Mesendoderm (in vitro differentiated cells): ENCODE data around the gene POLR1D.

ENCODE experiments used
- DNase-seq: peaks from one replicate; pipeline ENCODE4 v3.0.0; 2013
- H2AK5ac ChIP-seq: 2 replicates; pipeline ENCODE4 v1.6.1; 2013; ENCODE audit warnings: low read length, inconsistent platforms
- H2BK120ac ChIP-seq: 2 replicates; pipeline ENCODE4 v1.6.1; 2013; ENCODE audit warnings: low read depth, mild to moderate bottlenecking, low read length, moderate library complexity, mixed read lengths
- H2BK15ac ChIP-seq: replicated peaks from 2 replicates; pipeline ENCODE4 v1.6.1; 2013; ENCODE audit warnings: low read depth, mild to moderate bottlenecking, moderate library complexity
- H2BK5ac ChIP-seq: 2 replicates; pipeline ENCODE4 v1.6.1; 2013; ENCODE audit warnings: low read length, inconsistent platforms
- H3K18ac ChIP-seq: 2 replicates; pipeline ENCODE4 v1.6.1; 2013; ENCODE audit warnings: mild to moderate bottlenecking, low read length, mixed read lengths
- H3K23ac ChIP-seq: one replicate; pipeline ENCODE4 v1.6.1; 2013; ENCODE audit warnings: low read length
- H3K27ac ChIP-seq: 2 replicates; pipeline ENCODE4 v1.5.1; 2013; ENCODE audit warnings: low read depth, mild to moderate bottlenecking, inconsistent platforms, low read length, moderate library complexity
- H3K27me3 ChIP-seq: 2 replicates; pipeline ENCODE4 v1.6.1; 2013; ENCODE audit warnings: low read length, control low read depth, mild to moderate bottlenecking, inconsistent platforms; ENCODE audit not compliant: insufficient read depth, poor library complexity
- H3K36me3 ChIP-seq: 2 replicates; pipeline ENCODE4 v1.6.1; 2013; ENCODE audit warnings: low read length, inconsistent platforms; ENCODE audit not compliant: control insufficient read depth, insufficient read depth
- H3K4ac ChIP-seq: one replicate; pipeline ENCODE4 v1.6.1; 2013; ENCODE audit warnings: low read depth, mild to moderate bottlenecking, low read length, moderate library complexity
- H3K4me1 ChIP-seq: 2 replicates; pipeline ENCODE4 v1.6.1; 2013; ENCODE audit warnings: low read depth, low read length, inconsistent platforms; ENCODE audit not compliant: control insufficient read depth
- H3K4me2 ChIP-seq: 2 replicates; pipeline ENCODE4 v1.6.1; 2013; ENCODE audit warnings: low read length
- H3K4me3 ChIP-seq: 2 replicates; pipeline ENCODE4 v1.5.1; 2013; ENCODE audit warnings: mild to moderate bottlenecking, low read length
- H3K56ac ChIP-seq: one replicate; pipeline ENCODE4 v1.6.1; 2013; ENCODE audit warnings: low read length
- H3K79me1 ChIP-seq: 2 replicates; pipeline ENCODE4 v1.6.1; 2013; ENCODE audit warnings: low read length, inconsistent platforms
- H3K79me2 ChIP-seq: 2 replicates; pipeline ENCODE4 v1.6.1; 2013; ENCODE audit warnings: mild to moderate bottlenecking, low read length; ENCODE audit not compliant: control insufficient read depth, insufficient read depth
- H3K9ac ChIP-seq: 2 replicates; pipeline ENCODE4 v1.6.1; 2013; ENCODE audit warnings: low read length, inconsistent platforms
- H4K5ac ChIP-seq: one replicate; pipeline ENCODE4 v1.6.1; 2013; ENCODE audit warnings: low read length
- H4K8ac ChIP-seq: one replicate; pipeline ENCODE4 v1.6.1; 2013; ENCODE audit warnings: low read depth, mild to moderate bottlenecking, control low read depth, low read length, moderate library complexity
- WGBS: extraction: QIAGEN DNeasy Blood & Tissue Kit; methylation state at CpG from one replicate; pipeline ENCODE4 v1.1.7; 2013; ENCODE audit warnings: low lambda C conversion rate, missing lambda C conversion rate; ENCODE audit not compliant: insufficient coverage; ENCODE audit errors: extremely low coverage; 5-methylcytosine and 5-hydroxymethylcytosine counted together

Gene POLR1D

GRCh38 chr13:27635266-27635665 lies 13.6 kb downstream of the POLR1D start:
- Histone ChIP-seq H4K5ac (no peak overlapping the region), H3K4me1 (no peaks in the 10 kb centered on the region), H3K56ac (no peak overlapping the region)

GRCh38 chr13:27636589-27637288 lies 15.0 kb downstream of the POLR1D start:
- H2BK120ac ChIP-seq = no peak overlapping the region
- H3K4me1 ChIP-seq = no peaks in the 10 kb centered on the region
- no peak overlapping the region for H3K4me3 ChIP-seq
- no peak overlapping the region for H2BK15ac ChIP-seq
- H3K27ac ChIP-seq = no peak overlapping the region
- H4K8ac ChIP-seq = no peak overlapping the region
- H3K18ac ChIP-seq = no peak overlapping the region
- peaks cover 2% of the 10 kb centered on the region for H3K36me3 ChIP-seq
- DNase-seq = no peak
- H3K9ac ChIP-seq = no peak overlapping the region
- H4K5ac ChIP-seq = no peak overlapping the region
- H3K23ac ChIP-seq = no peak overlapping the region
- H3K79me2 ChIP-seq = peaks cover 7% of the 10 kb centered on the region
- peaks cover 17% of the 10 kb centered on the region for H3K79me1 ChIP-seq
- H3K4ac ChIP-seq = no peak overlapping the region
- no peak overlapping the region for H3K4me2 ChIP-seq
- no CpG with 5 or more reads among the region's 6 CpGs for WGBS
- no peaks in the 10 kb centered on the region for H3K27me3 ChIP-seq
- no peak overlapping the region for H3K56ac ChIP-seq
- no peak overlapping the region for H2AK5ac ChIP-seq
- H2BK5ac ChIP-seq = no peak overlapping the region

More at GRCh38 chr13:27635266-27635665, 13.6 kb downstream of the POLR1D start:
- Histone ChIP-seq H4K8ac (no peak overlapping the region), H2BK5ac (no peak overlapping the region), H3K27me3 (no peaks in the 10 kb centered on the region), H2BK15ac (no peak overlapping the region), H2BK120ac (no peak overlapping the region), H3K9ac (no peak overlapping the region), H3K27ac (no peak overlapping the region), H3K79me1 (peaks cover 18% of the 10 kb centered on the region), H3K79me2 (peaks cover 6% of the 10 kb centered on the region), H3K23ac (no peak overlapping the region), H3K36me3 (peaks cover 2% of the 10 kb centered on the region), H3K4me3 (no peak overlapping the region), H3K4me2 (no peak overlapping the region), H2AK5ac (no peak overlapping the region), H3K4ac (no peak overlapping the region), H3K18ac (no peak overlapping the region)
- no peak for DNase-seq
- WGBS = no CpG with 5 or more reads among the region's 1 CpG

- no peaks in the 10 kb centered on the region for H3K27me3 ChIP-seq
- no peak overlapping the region for H3K23ac ChIP-seq
- DNase-seq = no peak
- no peak overlapping the region for H3K18ac ChIP-seq
- no peak overlapping the region for H3K4ac ChIP-seq
- no peak overlapping the region for H2BK15ac ChIP-seq
- H2BK120ac ChIP-seq = no peak overlapping the region
- H2BK5ac ChIP-seq = no peak overlapping the region
- peaks cover 14% of the 10 kb centered on the region for H3K79me1 ChIP-seq
- no CpG with 5 or more reads among the region's 1 CpG for WGBS
- H3K4me3 ChIP-seq = no peak overlapping the region
- peaks cover 2% of the 10 kb centered on the region for H3K36me3 ChIP-seq
- no peak overlapping the region for H4K8ac ChIP-seq
- no peak overlapping the region for H4K5ac ChIP-seq
- no peak overlapping the region for H2AK5ac ChIP-seq
- no peak overlapping the region for H3K9ac ChIP-seq
- H3K4me2 ChIP-seq = no peak overlapping the region
- H3K4me1 ChIP-seq = no peaks in the 10 kb centered on the region
- H3K56ac ChIP-seq = no peak overlapping the region
- no peak overlapping the region for H3K27ac ChIP-seq
- H3K79me2 ChIP-seq = peaks cover 8% of the 10 kb centered on the region
These were observed 15.6 kb downstream of the POLR1D start for GRCh38 chr13:27637289-27637626.

GRCh38 chr13:27638001-27638400 lies 16.3 kb downstream of the POLR1D start:
- no peak overlapping the region for H3K27ac ChIP-seq
- WGBS = no CpG with 5 or more reads among the region's 1 CpG

GRCh38 chr13:27638521-27638920 lies 16.8 kb downstream of the POLR1D start:
- Histone ChIP-seq H2BK15ac (no peak overlapping the region), H2AK5ac (no peak overlapping the region), H2BK120ac (no peak overlapping the region), H3K36me3 (no peaks in the 10 kb centered on the region), H4K8ac (no peak overlapping the region), H3K27ac (no peak overlapping the region), H4K5ac (no peak overlapping the region), H3K4me3 (no peak overlapping the region), H3K27me3 (no peaks in the 10 kb centered on the region), H3K56ac (no peak overlapping the region), H3K9ac (no peak overlapping the region), H2BK5ac (no peak overlapping the region), H3K79me1 (peaks cover 10% of the 10 kb centered on the region), H3K4ac (no peak overlapping the region), H3K23ac (no peak overlapping the region), H3K4me2 (no peak overlapping the region), H3K79me2 (peaks cover 8% of the 10 kb centered on the region), H3K18ac (no peak overlapping the region), H3K4me1 (no peaks in the 10 kb centered on the region)
- DNase-seq = no peak
- WGBS = no CpG with 5 or more reads among the region's 2 CpGs

More at GRCh38 chr13:27638001-27638400, 16.3 kb downstream of the POLR1D start:
- peaks cover 11% of the 10 kb centered on the region for H3K79me1 ChIP-seq
- no peak overlapping the region for H3K56ac ChIP-seq
- H3K36me3 ChIP-seq = peaks cover under 1% of the 10 kb centered on the region
- H2AK5ac ChIP-seq = no peak overlapping the region
- no peak overlapping the region for H3K4ac ChIP-seq
- no peak overlapping the region for H3K4me2 ChIP-seq
- H3K79me2 ChIP-seq = peaks cover 8% of the 10 kb centered on the region
- H4K8ac ChIP-seq = no peak overlapping the region
- H3K4me1 ChIP-seq = no peaks in the 10 kb centered on the region
- H2BK120ac ChIP-seq = no peak overlapping the region
- no peak overlapping the region for H4K5ac ChIP-seq
- H2BK15ac ChIP-seq = no peak overlapping the region
- H3K18ac ChIP-seq = no peak overlapping the region
- H3K23ac ChIP-seq = no peak overlapping the region
- DNase-seq = no peak
- H3K9ac ChIP-seq = no peak overlapping the region
- H3K27me3 ChIP-seq = no peaks in the 10 kb centered on the region
- no peak overlapping the region for H3K4me3 ChIP-seq
- no peak overlapping the region for H2BK5ac ChIP-seq

- Histone ChIP-seq H4K8ac (no peak overlapping the region), H3K23ac (no peak overlapping the region), H3K27ac (no peak overlapping the region), H2BK5ac (no peak overlapping the region), H3K56ac (no peak overlapping the region), H3K79me2 (peaks cover 7% of the 10 kb centered on the region), H3K4me2 (no peak overlapping the region), H4K5ac (no peak overlapping the region), H2AK5ac (no peak overlapping the region), H3K4ac (no peak overlapping the region), H3K4me3 (no peak overlapping the region), H3K79me1 (peaks cover 10% of the 10 kb centered on the region), H3K9ac (no peak overlapping the region), H3K4me1 (no peaks in the 10 kb centered on the region), H2BK15ac (no peak overlapping the region), H3K36me3 (no peaks in the 10 kb centered on the region), H3K27me3 (no peaks in the 10 kb centered on the region), H3K18ac (no peak overlapping the region), H2BK120ac (no peak overlapping the region)
- no peak for DNase-seq
These were observed 17.5 kb downstream of the POLR1D start for GRCh38 chr13:27639186-27639585.
